GM12892 (cell line): ENCODE measurements around the gene ZFP57. TPM values are rescaled to one million over a fixed set of nuclear protein-coding genes. Genes with fewer than 3 reads are reported as not detected.
A peak's percentile ranks its signal among the peaks of the same experiment; 100 is the strongest.

Experiments
- DNase-seq: peaks from one replicate; pipeline ENCODE4 v3.0.0; 2011; ENCODE audit not compliant: insufficient read length
- FAIRE-seq: peaks from 2 replicates; lab custom pipeline; 2011; peaks lifted over from hg19 to GRCh38; lab: Jason Lieb, UNC
- POLR2A ChIP-seq: IDR thresholded peaks from 2 replicates; pipeline ENCODE4 v1.6.1; 2011; ENCODE audit warnings: low read depth, low read length, control low read depth
- POLR2AphosphoS5 ChIP-seq: IDR thresholded peaks from 2 replicates; pipeline ENCODE4 v1.6.1; 2011; ENCODE audit warnings: low read depth, low read length, control low read depth
- TAF1 ChIP-seq: IDR thresholded peaks from 2 replicates; pipeline ENCODE4 v1.6.1; 2011; ENCODE audit warnings: low read depth, mild to moderate bottlenecking, control low read depth, low read length, borderline replicate concordance
- polyA plus RNA-seq: library from polyadenylated mRNA; unstranded; fragments of >200 nt; gene quantifications from one replicate; pipeline ENCODE4 v1.2.1, GENCODE V29; 2012; ENCODE audit warnings: missing spikeins, inconsistent platforms; ENCODE audit not compliant: missing spikeins

The ZFP57 gene
- polyA plus RNA-seq = not detected

GRCh38 chr6:29680904-29681303, at the start of gene ZFP57:
ZFP57 (minus strand) TSS chr6:29681152; CDS start chr6:29677003, 4,149 bp downstream.
- TF ChIP-seq POLR2A (no peak), POLR2AphosphoS5 (no peak), TAF1 (no peak)
- DNase-seq (no peak), FAIRE-seq (no peak)

- DNase-seq (no peak), FAIRE-seq (no peak)
- TF ChIP-seq TAF1 (no peak), POLR2AphosphoS5 (peak; percentile 21; the same call in 1 of the 2 replicates)
Measured at GRCh38 chr6:29730575-29731126, 49.7 kb upstream of the ZFP57 start.

GRCh38 chr6:29729774-29730328, 48.9 kb upstream of the ZFP57 start:
- DNase-seq (no peak), FAIRE-seq (peak; percentile 14)
- TF ChIP-seq POLR2A = peak; percentile 56; the same call in 1 of the 2 replicates
- no peak for TF ChIP-seq POLR2AphosphoS5
- TF ChIP-seq TAF1 = no peak

GRCh38 chr6:29728875-29729270, 47.9 kb upstream of the ZFP57 start:
- 0 out of 2 replicates have a peak, but pooled peaks have one; percentile 0 for TF ChIP-seq POLR2AphosphoS5
- TF ChIP-seq POLR2A = no peak
- no peak for TF ChIP-seq TAF1
- DNase-seq (no peak), FAIRE-seq (no peak)

GRCh38 chr6:29728173-29728874, 47.4 kb upstream of the ZFP57 start:
- TF ChIP-seq POLR2A (peak; percentile 78), POLR2AphosphoS5 (peak; percentile 11), TAF1 (no peak)
- no peak for DNase-seq
- FAIRE-seq = no peak

GRCh38 chr6:29727637-29728036, 46.7 kb upstream of the ZFP57 start:
- no peak for TF ChIP-seq POLR2A
- no peak for TF ChIP-seq TAF1
- TF ChIP-seq POLR2AphosphoS5 = peak; percentile 59; the same call in 1 of the 2 replicates
- no peak for DNase-seq
- no peak for FAIRE-seq

GRCh38 chr6:29726571-29727194, 45.7 kb upstream of the ZFP57 start:
- TF ChIP-seq POLR2A (peak; percentile 38), TAF1 (no peak), POLR2AphosphoS5 (peak; percentile 50; the same call in 1 of the 2 replicates)
- DNase-seq = no peak
- FAIRE-seq = peak; percentile 9

- TF ChIP-seq TAF1 (no peak), POLR2A (peak; percentile 29; the same call in 1 of the 2 replicates)
- no peak for DNase-seq
- no peak for FAIRE-seq
Measured at GRCh38 chr6:29726001-29726400, 45.0 kb upstream of the ZFP57 start.

- TF ChIP-seq POLR2AphosphoS5 (peak; percentile 46; the same call in 1 of the 2 replicates), POLR2A (peak; percentile 27; the same call in 1 of the 2 replicates), TAF1 (no peak)
- peak; percentile 62 for FAIRE-seq
- DNase-seq = no peak
Measured at GRCh38 chr6:29724937-29725869, 44.3 kb upstream of the ZFP57 start.

- DNase-seq (peak; percentile 76), FAIRE-seq (peak; percentile 89)
- TF ChIP-seq POLR2A = no peak; the same call in 1 of the 2 replicates
- peak; percentile 47; the same call in 1 of the 2 replicates for TF ChIP-seq POLR2AphosphoS5
Measured at GRCh38 chr6:29723666-29724588, 43.0 kb upstream of the ZFP57 start.
